HCT116 (cell line): ENCODE data around the gene TMCC1. TPM values are rescaled to one million over a fixed set of nuclear protein-coding genes. Genes with fewer than 3 reads are reported as not detected.

ENCODE experiments used
- ATAC-seq: fragments of 200-7000 bp; cut with Tn5 transposase; 2 replicates; pipeline ENCODE4 v1.9.1; 2020; ENCODE audit warnings: mild to moderate bottlenecking, moderate library complexity
- BruUV-seq: library from RNA; stranded (reverse); fragments of 400-500 nt; replicated peaks from 2 replicates; lab custom pipeline; 2021; lab: Mats Ljungman, UMichigan
- CTCF ChIA-PET: fragments of 300-600 bp; sonication (Branson Sonifier 250); formaldehyde crosslinking; loops from one replicate; lab custom pipeline; 2021; ENCODE audit warnings: antibody characterized with exemption; lab: Charles Lee
- POLR2A ChIA-PET: fragments of 300-600, 350-600 bp; sonication (Branson Sonifier 250); formaldehyde crosslinking; loops from one replicate; lab custom pipeline; 2021; ENCODE audit warnings: antibody characterized with exemption; lab: Charles Lee
- RAD21 ChIA-PET, 2 experiments: fragments of 300-600 bp; sonication (Branson Sonifier 250); formaldehyde crosslinking; loops; one replicate each; lab custom pipeline; 2023; ENCODE audit warnings: low total read pairs in 2 of 2; ENCODE audit not compliant: uncharacterized antibody in 2 of 2, unreplicated experiment in 2 of 2, low non-redundant PET in 1 of 2; lab: Charles Lee
- DNase-seq: peaks from one replicate; pipeline ENCODE4 v3.0.0-alpha.2; 2010; ENCODE audit warnings: low read depth, low spot score
- H2AFZ ChIP-seq: fragments of 200-600 bp; shearing (Covaris generic), sonication (generic); 2 replicates; pipeline ENCODE4 v1.6.1; 2017; ENCODE audit warnings: low read depth, mixed run types, mixed read lengths, antibody characterized with exemption, low read length; ENCODE audit not compliant: poor library complexity, severe bottlenecking
- H3K27ac ChIP-seq: 2 replicates; pipeline ENCODE4 v1.5.1; 2012; ENCODE audit warnings: low read depth, low read length
- H3K27me3 ChIP-seq: fragments of 200-600 bp; sonication (generic); 2 replicates; pipeline ENCODE4 v1.6.1; 2016; ENCODE audit warnings: mixed run types, low read length, mixed read lengths; ENCODE audit not compliant: insufficient read depth
- H3K36me3 ChIP-seq, 2 experiments: fragments of 200-500 bp in 1 of 2; fragments of 200-600 bp in 1 of 2; sonication (Bioruptor generic) in 1 of 2; sonication (generic) in 1 of 2; 2 replicates each; pipeline versions ENCODE4 v1.5.1 to v1.6.1; 2014 to 2016; ENCODE audit warnings: low read length in 2 of 2, inconsistent platforms in 1 of 2, mixed read lengths in 1 of 2, mixed run types in 1 of 2; ENCODE audit not compliant: insufficient read depth in 2 of 2, control insufficient read depth in 1 of 2
- H3K4me1 ChIP-seq, 2 experiments: fragments of 200-600 bp in 1 of 2; sonication (generic) in 1 of 2; 2 replicates each; pipeline versions ENCODE4 v1.5.1 to v1.6.1; 2012 to 2017; ENCODE audit warnings: low read length in 2 of 2, inconsistent platforms in 1 of 2, mild to moderate bottlenecking in 1 of 2, mixed read lengths in 1 of 2, mixed run types in 1 of 2, moderate library complexity in 1 of 2; ENCODE audit not compliant: insufficient read depth in 2 of 2, control insufficient read depth in 1 of 2
- H3K4me2 ChIP-seq: fragments of 200-600 bp; sonication (generic); 2 replicates; pipeline ENCODE4 v1.6.1; 2017; ENCODE audit warnings: mixed run types, low read length, mixed read lengths
- H3K4me3 ChIP-seq, 2 experiments: fragments of 200-600 bp in 1 of 2; sonication (generic) in 1 of 2; replicated peaks in 1 of 2; 2 replicates each; pipeline ENCODE4 v1.5.1; 2011 to 2016; ENCODE audit warnings: low read length in 2 of 2, control low read depth in 1 of 2, low read depth in 1 of 2, mild to moderate bottlenecking in 1 of 2, mixed read lengths in 1 of 2, mixed run types in 1 of 2
- H3K79me2 ChIP-seq: fragments of 200-600 bp; sonication (generic); 2 replicates; pipeline ENCODE4 v1.6.1; 2017; ENCODE audit warnings: mild to moderate bottlenecking, mixed run types, low read length, moderate library complexity, mixed read lengths; ENCODE audit not compliant: insufficient read depth
- H3K9ac ChIP-seq: fragments of 200-600 bp; sonication (generic); 2 replicates; pipeline ENCODE4 v1.6.1; 2016; ENCODE audit warnings: low read length, mixed read lengths
- H3K9me2 ChIP-seq: fragments of 200-600 bp; sonication (generic), shearing (Covaris generic); 2 replicates; pipeline ENCODE4 v1.6.1; 2017; ENCODE audit warnings: mixed run types, mild to moderate bottlenecking, moderate library complexity; ENCODE audit not compliant: insufficient read depth
- H3K9me3 ChIP-seq, 2 experiments: fragments of 200-500 bp in 1 of 2; fragments of 200-600 bp in 1 of 2; sonication (Bioruptor generic) in 1 of 2; sonication (generic) in 1 of 2; 2 replicates each; pipeline ENCODE4 v1.6.1; 2014 to 2017; ENCODE audit warnings: low read length in 2 of 2, mixed read lengths in 2 of 2, inconsistent platforms in 1 of 2, low read depth in 1 of 2, mild to moderate bottlenecking in 1 of 2, mixed run types in 1 of 2, moderate library complexity in 1 of 2; ENCODE audit not compliant: control insufficient read depth in 1 of 2, insufficient read depth in 1 of 2
- H4K20me1 ChIP-seq: fragments of 200-600 bp; sonication (generic), shearing (Covaris generic); 2 replicates; pipeline ENCODE4 v1.6.1; 2017; ENCODE audit warnings: mixed run types, mild to moderate bottlenecking, moderate library complexity; ENCODE audit not compliant: insufficient read depth
- FOSL1 ChIP-seq: IDR thresholded peaks from 2 replicates; pipeline ENCODE4 v1.6.1; 2012; ENCODE audit warnings: low read depth
- JUND ChIP-seq: IDR thresholded peaks from 2 replicates; pipeline ENCODE4 v1.6.1; 2012
- POLR2AphosphoS5 ChIP-seq: IDR thresholded peaks from 2 replicates; pipeline ENCODE4 v1.6.1; 2011; ENCODE audit warnings: mild to moderate bottlenecking, low read depth, low read length, moderate library complexity
- TCF7L2 ChIP-seq: IDR thresholded peaks from 2 replicates; pipeline ENCODE4 v1.7.0; 2011; ENCODE audit warnings: borderline replicate concordance, inconsistent platforms; ENCODE audit not compliant: insufficient read depth, insufficient read length; ENCODE audit errors: extremely low read depth
- YY1 ChIP-seq: IDR thresholded peaks from 2 replicates; pipeline ENCODE4 v1.6.1; 2011; ENCODE audit warnings: low read length, low read depth, moderate library complexity, mild to moderate bottlenecking; ENCODE audit not compliant: insufficient replicate concordance; ENCODE audit errors: extremely low read depth
- ZFX ChIP-seq: fragments of 450-650 bp; IDR thresholded peaks from 2 replicates; pipeline ENCODE4 v1.6.1; 2017
- intact Hi-C: fragments of 100-400 bp; cut with micrococcal nuclease; formaldehyde crosslinking; loops from 2 replicates; pipeline ENCODE4 v1.10.0; 2022
- total RNA-seq: library from RNA; stranded (reverse); gene quantifications from one replicate; pipeline ENCODE4 v1.2.1, GENCODE V29; 2021; ENCODE audit not compliant: unreplicated experiment
- TF ChIP-seq, protein P1 (sequence below): IDR thresholded peaks from 2 replicates; pipeline ENCODE4 v1.6.1; 2011; ENCODE audit warnings: mild to moderate bottlenecking, low read length, moderate library complexity; ENCODE audit not compliant: insufficient replicate concordance; ENCODE audit errors: extremely low read depth

The TMCC1 gene
- total RNA-seq, 1 experiment from 2014 or later: 32.5 TPM

DNA sequence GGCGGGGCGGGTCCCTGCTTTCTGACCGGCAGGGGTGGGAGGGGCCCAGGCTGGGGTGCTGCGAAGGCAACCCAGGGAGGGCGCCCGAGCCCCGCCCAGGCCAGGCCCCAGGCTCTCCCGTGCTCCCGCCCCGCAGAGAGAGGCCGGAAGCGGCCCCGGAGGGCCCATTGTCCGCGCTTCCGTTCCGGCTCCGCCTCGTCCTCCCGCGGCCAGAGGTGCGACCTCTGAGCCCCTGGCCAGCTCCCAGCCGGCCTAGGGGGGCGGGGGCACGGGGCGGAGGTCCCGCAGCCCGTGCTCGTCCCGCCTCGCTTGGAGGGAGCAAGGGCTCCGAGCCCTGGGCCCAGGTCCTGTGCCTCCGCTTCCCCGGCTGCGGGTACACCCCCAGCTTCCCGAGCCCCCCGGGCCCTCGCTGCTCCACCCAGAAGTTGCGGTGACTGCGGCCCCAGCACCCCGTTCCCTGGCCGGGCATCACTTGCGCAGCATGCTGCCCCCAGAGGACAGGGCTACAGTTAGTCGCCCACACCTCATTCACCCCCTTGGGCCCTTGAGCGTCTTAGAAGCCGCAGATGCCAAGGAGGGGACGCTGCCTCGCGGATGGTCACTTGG, 266.7 kb downstream of the TMCC1 start:
- Histone ChIP-seq H3K4me1 (peaks cover 15 to 24% of the 10 kb centered on the region in 2 experiments), H4K20me1 (no peaks in the 10 kb centered on the region), H3K4me2 (peak overlapping the region; percentile 86), H3K79me2 (no peaks in the 10 kb centered on the region), H3K27me3 (no peaks in the 10 kb centered on the region), H3K27ac (peak overlapping the region; percentile 97), H2AFZ (no peak overlapping the region), H3K9me2 (no peaks in the 10 kb centered on the region), H3K4me3 (peak overlapping the region; percentile 87 to 97), H3K9me3 (no peaks in the 10 kb centered on the region), H3K36me3 (no peaks in the 10 kb centered on the region), H3K9ac (peak overlapping the region; percentile 97)
- BruUV-seq: no TSS peak
- ChIA-PET RAD21 (interaction anchor here (1.3 to 2.0 kb wide), 2 partner anchors 137 kb away, joined by 5 to 11 read pairs; no protein-coding TSS in a partner anchor), CTCF (interaction anchor here (0.6 to 4.3 kb wide), 9 partner anchors 134 to 533 kb away, joined by 3 to 33 read pairs (median 4); no protein-coding TSS in a partner anchor), POLR2A (interaction anchor here (0.7 kb wide), 1 partner anchor 187 kb away, joined by 4 read pairs; the partner anchor contains the start of genes IFT122 and MBD4)
- peak; percentile 78 for DNase-seq
- intact Hi-C loops: loop anchor here (5.0 kb wide), 2 partner anchors 245 to 480 kb away; no protein-coding TSS in a partner anchor
- ATAC-seq: peak; percentile 86
- peak; percentile 81 for TF ChIP-seq POLR2AphosphoS5
- no peak for TF ChIP-seq FOSL1
- TF ChIP-seq TCF7L2: peak; percentile 43
- TF ChIP-seq, protein P1, sequence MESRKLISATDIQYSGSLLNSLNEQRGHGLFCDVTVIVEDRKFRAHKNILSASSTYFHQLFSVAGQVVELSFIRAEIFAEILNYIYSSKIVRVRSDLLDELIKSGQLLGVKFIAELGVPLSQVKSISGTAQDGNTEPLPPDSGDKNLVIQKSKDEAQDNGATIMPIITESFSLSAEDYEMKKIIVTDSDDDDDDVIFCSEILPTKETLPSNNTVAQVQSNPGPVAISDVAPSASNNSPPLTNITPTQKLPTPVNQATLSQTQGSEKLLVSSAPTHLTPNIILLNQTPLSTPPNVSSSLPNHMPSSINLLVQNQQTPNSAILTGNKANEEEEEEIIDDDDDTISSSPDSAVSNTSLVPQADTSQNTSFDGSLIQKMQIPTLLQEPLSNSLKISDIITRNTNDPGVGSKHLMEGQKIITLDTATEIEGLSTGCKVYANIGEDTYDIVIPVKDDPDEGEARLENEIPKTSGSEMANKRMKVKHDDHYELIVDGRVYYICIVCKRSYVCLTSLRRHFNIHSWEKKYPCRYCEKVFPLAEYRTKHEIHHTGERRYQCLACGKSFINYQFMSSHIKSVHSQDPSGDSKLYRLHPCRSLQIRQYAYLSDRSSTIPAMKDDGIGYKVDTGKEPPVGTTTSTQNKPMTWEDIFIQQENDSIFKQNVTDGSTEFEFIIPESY: peak; percentile 70
- peak; percentile 64 for TF ChIP-seq YY1
- TF ChIP-seq JUND: no peak
- TF ChIP-seq ZFX: peak; percentile 82; the same call in 1 of the 2 replicates
